MM.1S (cell line): ENCODE results near the gene NME7.

ENCODE experiments used
- DNase-seq: peaks from one replicate; pipeline ENCODE4 v3.0.0-alpha.2; 2015
- H2AFZ ChIP-seq: fragments of 300-600 bp; sonication (generic); 2 replicates; pipeline ENCODE4 v1.6.0; 2016; ENCODE audit warnings: antibody characterized with exemption, low read length
- H3F3A ChIP-seq: fragments of 300-600 bp; sonication (generic); 2 replicates; pipeline ENCODE4 v1.6.1; 2016; ENCODE audit warnings: mild to moderate bottlenecking, antibody characterized with exemption, low read length, moderate library complexity, mixed read lengths; ENCODE audit not compliant: insufficient read depth
- H3K27ac ChIP-seq: fragments of 300-600 bp; sonication (generic); 2 replicates; pipeline ENCODE4 v1.5.1; 2016; ENCODE audit warnings: mild to moderate bottlenecking, low read length
- H3K27me3 ChIP-seq: fragments of 300-600 bp; sonication (generic); replicated peaks from 2 replicates; pipeline ENCODE4 v1.6.0; 2016; ENCODE audit warnings: low read length; ENCODE audit not compliant: insufficient read depth
- H3K36me3 ChIP-seq: fragments of 300-600 bp; sonication (generic); replicated peaks from 2 replicates; pipeline ENCODE4 v1.6.1; 2016; ENCODE audit warnings: mild to moderate bottlenecking, low read length, mixed read lengths; ENCODE audit not compliant: insufficient read depth
- H3K4me1 ChIP-seq: fragments of 300-600 bp; sonication (generic); 2 replicates; pipeline ENCODE4 v1.6.1; 2016; ENCODE audit warnings: low read length, mixed read lengths
- H3K4me2 ChIP-seq: fragments of 300-600 bp; sonication (generic); 2 replicates; pipeline ENCODE4 v1.6.0; 2016; ENCODE audit warnings: low read depth, low read length
- H3K4me3 ChIP-seq: fragments of 300-600 bp; sonication (generic); 2 replicates; pipeline ENCODE4 v1.5.1; 2016; ENCODE audit warnings: low read length, mixed read lengths
- H3K79me2 ChIP-seq: fragments of 300-600 bp; sonication (generic); 2 replicates; pipeline ENCODE4 v1.6.1; 2016; ENCODE audit warnings: mixed run types, low read length, mixed read lengths
- H3K9ac ChIP-seq: fragments of 300-600 bp; sonication (generic); 2 replicates; pipeline ENCODE4 v1.6.1; 2016; ENCODE audit warnings: low read length, mixed read lengths
- H3K9me2 ChIP-seq: fragments of 300-600 bp; sonication (generic); replicated peaks from 2 replicates; pipeline ENCODE4 v1.6.1; 2016; ENCODE audit warnings: mild to moderate bottlenecking, low read length, mixed read lengths; ENCODE audit not compliant: insufficient read depth
- H3K9me3 ChIP-seq: fragments of 300-600 bp; sonication (generic); replicated peaks from 2 replicates; pipeline ENCODE4 v1.6.1; 2016; ENCODE audit warnings: mild to moderate bottlenecking, low read length, mixed read lengths; ENCODE audit not compliant: insufficient read depth
- H4K20me1 ChIP-seq: fragments of 300-600 bp; sonication (generic); 2 replicates; pipeline ENCODE4 v1.6.1; 2016; ENCODE audit warnings: mild to moderate bottlenecking, low read length, moderate library complexity, mixed read lengths; ENCODE audit not compliant: insufficient read depth
- EZH2 ChIP-seq: fragments of 300-600 bp; sonication (generic); optimal IDR thresholded peaks from 2 replicates; pipeline ENCODE3; 2017; ENCODE audit warnings: low read depth, mild to moderate bottlenecking, antibody characterized with exemption, low read length, mixed read lengths
- EZH2phosphoT487 ChIP-seq: fragments of 300-600 bp; sonication (generic); IDR thresholded peaks from 2 replicates; pipeline ENCODE4 v1.6.1; 2018; ENCODE audit warnings: antibody characterized with exemption, low read length
- TF ChIP-seq, protein P1 (sequence below): fragments of 300-600 bp; sonication (generic); IDR thresholded peaks from 2 replicates; pipeline ENCODE4 v1.5.1; 2016; ENCODE audit warnings: antibody characterized with exemption, low read length, mixed read lengths

NME7 gene

DNA sequence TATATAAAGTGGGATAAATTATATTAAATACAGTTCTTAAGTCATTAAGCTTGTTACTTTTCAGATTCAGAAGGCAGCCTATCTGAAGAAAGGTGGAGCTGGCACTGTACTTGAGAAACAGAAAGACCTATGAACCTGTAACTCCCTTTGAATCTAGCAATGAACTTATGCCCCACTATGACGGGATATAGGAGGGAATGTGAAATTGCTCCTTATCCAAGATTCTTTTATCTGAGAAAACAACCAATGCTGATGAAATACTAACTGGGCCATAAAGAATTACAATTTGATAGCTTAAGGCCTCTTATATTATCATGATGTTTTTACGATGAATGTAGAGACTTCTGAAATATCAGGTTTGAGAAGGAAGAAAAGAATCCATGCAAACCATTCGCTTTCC is 211.0 kb downstream of the NME7 start:
- Histone ChIP-seq H3K9ac (no peak overlapping the region), H4K20me1 (no peaks in the 10 kb centered on the region), H2AFZ (no peak overlapping the region), H3K4me2 (no peak overlapping the region), H3K27me3 (no peaks in the 10 kb centered on the region), H3K36me3 (no peaks in the 10 kb centered on the region), H3K4me1 (no peaks in the 10 kb centered on the region), H3K27ac (no peak overlapping the region), H3F3A (no peaks in the 10 kb centered on the region), H3K9me3 (no peaks in the 10 kb centered on the region), H3K9me2 (no peaks in the 10 kb centered on the region), H3K79me2 (no peaks in the 10 kb centered on the region), H3K4me3 (no peak overlapping the region)
- TF ChIP-seq EZH2 (no peak), EZH2phosphoT487 (no peak)
- TF ChIP-seq, protein P1, sequence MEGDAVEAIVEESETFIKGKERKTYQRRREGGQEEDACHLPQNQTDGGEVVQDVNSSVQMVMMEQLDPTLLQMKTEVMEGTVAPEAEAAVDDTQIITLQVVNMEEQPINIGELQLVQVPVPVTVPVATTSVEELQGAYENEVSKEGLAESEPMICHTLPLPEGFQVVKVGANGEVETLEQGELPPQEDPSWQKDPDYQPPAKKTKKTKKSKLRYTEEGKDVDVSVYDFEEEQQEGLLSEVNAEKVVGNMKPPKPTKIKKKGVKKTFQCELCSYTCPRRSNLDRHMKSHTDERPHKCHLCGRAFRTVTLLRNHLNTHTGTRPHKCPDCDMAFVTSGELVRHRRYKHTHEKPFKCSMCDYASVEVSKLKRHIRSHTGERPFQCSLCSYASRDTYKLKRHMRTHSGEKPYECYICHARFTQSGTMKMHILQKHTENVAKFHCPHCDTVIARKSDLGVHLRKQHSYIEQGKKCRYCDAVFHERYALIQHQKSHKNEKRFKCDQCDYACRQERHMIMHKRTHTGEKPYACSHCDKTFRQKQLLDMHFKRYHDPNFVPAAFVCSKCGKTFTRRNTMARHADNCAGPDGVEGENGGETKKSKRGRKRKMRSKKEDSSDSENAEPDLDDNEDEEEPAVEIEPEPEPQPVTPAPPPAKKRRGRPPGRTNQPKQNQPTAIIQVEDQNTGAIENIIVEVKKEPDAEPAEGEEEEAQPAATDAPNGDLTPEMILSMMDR, result no peak
- DNase-seq, result no peak

DNA sequence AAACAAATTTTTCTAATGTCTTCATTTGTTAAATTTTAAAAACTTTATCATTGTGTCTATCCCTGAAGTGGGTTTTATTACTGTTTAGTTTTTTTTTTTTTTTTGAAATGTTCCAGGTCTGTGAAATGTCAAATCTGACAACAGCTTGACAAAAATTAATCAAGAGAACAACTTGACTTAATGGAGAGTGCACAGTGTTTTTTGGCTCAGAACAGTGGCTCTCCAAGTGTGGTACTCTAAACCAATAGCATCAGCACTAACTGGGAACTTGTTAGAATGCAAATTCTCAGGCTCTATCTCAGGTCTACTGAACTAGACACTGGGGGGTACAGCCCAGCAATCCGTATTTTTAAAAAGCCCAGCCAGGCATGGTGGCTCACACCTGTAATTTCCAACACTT is 211.9 kb downstream of the NME7 start:
- Histone ChIP-seq H3K4me3 (no peak overlapping the region), H2AFZ (no peak overlapping the region), H3K9me2 (no peaks in the 10 kb centered on the region), H3K4me1 (no peaks in the 10 kb centered on the region), H3K9ac (no peak overlapping the region), H3F3A (no peaks in the 10 kb centered on the region), H3K9me3 (no peaks in the 10 kb centered on the region), H3K36me3 (no peaks in the 10 kb centered on the region), H3K4me2 (no peak overlapping the region), H4K20me1 (no peaks in the 10 kb centered on the region), H3K79me2 (no peaks in the 10 kb centered on the region), H3K27ac (no peak overlapping the region), H3K27me3 (no peaks in the 10 kb centered on the region)
- no peak for DNase-seq
- TF ChIP-seq EZH2phosphoT487 (no peak), EZH2 (no peak)
- TF ChIP-seq, protein P1, result no peak

DNA sequence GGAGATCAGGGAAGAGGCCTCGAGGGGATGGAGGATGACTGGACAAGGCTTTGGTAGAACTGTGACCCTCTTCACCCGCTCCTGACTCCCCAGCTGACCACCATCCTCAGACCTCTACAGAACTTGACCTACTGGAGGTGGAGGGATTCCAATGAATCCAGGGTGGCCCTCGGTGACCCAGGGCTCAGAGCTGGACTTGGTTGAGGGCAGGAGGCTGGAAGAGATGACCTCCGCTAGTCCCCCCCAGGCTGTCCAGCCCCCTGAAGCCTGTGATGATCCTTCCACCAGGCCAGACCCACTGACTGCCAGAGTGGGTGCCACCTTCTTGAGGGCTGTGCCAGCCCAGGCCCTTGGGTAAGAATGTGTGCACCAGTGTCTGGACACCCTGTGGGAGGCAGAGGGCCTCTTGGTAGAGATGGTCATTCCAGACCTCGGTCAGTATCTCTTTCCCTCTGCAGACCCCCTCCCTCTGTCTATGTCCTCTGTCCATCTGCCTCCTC is 216.2 kb downstream of the NME7 start:
- no peaks in the 10 kb centered on the region for H3F3A ChIP-seq
- DNase-seq, result no peak
- no peaks in the 10 kb centered on the region for H3K79me2 ChIP-seq
- no peaks in the 10 kb centered on the region for H3K9me2 ChIP-seq
- H4K20me1 ChIP-seq, result no peaks in the 10 kb centered on the region
- H3K9ac ChIP-seq, result no peak overlapping the region
- TF ChIP-seq EZH2, result no peak
- no peak for TF ChIP-seq EZH2phosphoT487
- H3K4me2 ChIP-seq, result no peak overlapping the region
- H3K36me3 ChIP-seq, result no peaks in the 10 kb centered on the region
- no peak overlapping the region for H3K27ac ChIP-seq
- H3K9me3 ChIP-seq, result no peaks in the 10 kb centered on the region
- H3K4me1 ChIP-seq, result no peaks in the 10 kb centered on the region
- H2AFZ ChIP-seq, result no peak overlapping the region
- no peaks in the 10 kb centered on the region for H3K27me3 ChIP-seq
- H3K4me3 ChIP-seq, result no peak overlapping the region

DNA sequence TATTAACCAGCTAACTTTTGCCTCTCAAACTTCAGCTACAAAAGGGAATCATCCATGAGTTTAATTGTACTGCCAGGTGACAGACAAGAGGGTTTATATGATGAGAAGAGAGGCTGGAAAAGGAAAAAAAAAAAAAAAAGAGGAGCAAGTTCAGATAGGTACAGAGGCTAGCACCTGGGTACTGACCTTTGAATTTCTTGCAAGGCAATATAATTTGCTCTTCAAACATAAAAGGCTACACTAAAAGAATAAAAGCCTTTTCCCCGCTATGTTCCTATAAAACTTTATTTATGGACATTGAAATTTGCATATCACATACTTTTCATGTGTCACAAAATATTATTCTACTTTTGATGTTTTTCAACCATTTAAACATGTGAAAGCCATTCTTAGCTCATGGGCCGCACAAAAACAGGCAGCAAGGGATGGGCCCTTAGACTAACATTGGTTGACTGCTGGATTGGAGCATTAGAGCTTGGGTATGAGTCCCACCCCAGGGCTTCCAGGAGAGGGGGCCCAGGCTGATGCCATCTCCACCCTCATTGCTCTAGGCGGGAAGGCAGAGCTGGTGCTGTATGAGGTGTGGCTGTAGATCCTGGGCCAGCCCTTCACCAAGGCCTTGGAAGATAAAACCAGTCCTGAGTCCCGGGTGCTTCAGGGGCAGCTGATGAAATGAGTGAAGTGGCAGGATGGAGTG is 216.8 kb downstream of the NME7 start:
- Histone ChIP-seq H4K20me1 (no peaks in the 10 kb centered on the region), H3K9me3 (no peaks in the 10 kb centered on the region), H3K9ac (no peak overlapping the region), H3K4me3 (no peak overlapping the region), H3K79me2 (no peaks in the 10 kb centered on the region), H2AFZ (no peak overlapping the region), H3K27ac (no peak overlapping the region), H3K36me3 (no peaks in the 10 kb centered on the region), H3K4me2 (no peak overlapping the region), H3K9me2 (no peaks in the 10 kb centered on the region), H3F3A (no peaks in the 10 kb centered on the region), H3K27me3 (no peaks in the 10 kb centered on the region), H3K4me1 (no peaks in the 10 kb centered on the region)
- DNase-seq, result no peak
- TF ChIP-seq, protein P1, result no peak
- TF ChIP-seq EZH2phosphoT487 (no peak), EZH2 (no peak)
